Retinal pigment epithelial cell (primary cell): Measurements from ENCODE around the gene TWF2.

Source experiments
- DNase-seq: peaks from one replicate; pipeline ENCODE4 v3.0.0-alpha.2; 2010; ENCODE audit warnings: low read depth
- H3K4me3 ChIP-seq: 2 replicates; pipeline ENCODE4 v1.5.1; 2011; ENCODE audit warnings: mild to moderate bottlenecking, low read length, control low read depth, moderate library complexity
- TF ChIP-seq, protein P1 (sequence below): conservative IDR thresholded peaks from 2 replicates; pipeline ENCODE4 v1.5.1; 2011; ENCODE audit warnings: low read depth, low read length, control low read depth, inconsistent platforms

TWF2 gene

DNA sequence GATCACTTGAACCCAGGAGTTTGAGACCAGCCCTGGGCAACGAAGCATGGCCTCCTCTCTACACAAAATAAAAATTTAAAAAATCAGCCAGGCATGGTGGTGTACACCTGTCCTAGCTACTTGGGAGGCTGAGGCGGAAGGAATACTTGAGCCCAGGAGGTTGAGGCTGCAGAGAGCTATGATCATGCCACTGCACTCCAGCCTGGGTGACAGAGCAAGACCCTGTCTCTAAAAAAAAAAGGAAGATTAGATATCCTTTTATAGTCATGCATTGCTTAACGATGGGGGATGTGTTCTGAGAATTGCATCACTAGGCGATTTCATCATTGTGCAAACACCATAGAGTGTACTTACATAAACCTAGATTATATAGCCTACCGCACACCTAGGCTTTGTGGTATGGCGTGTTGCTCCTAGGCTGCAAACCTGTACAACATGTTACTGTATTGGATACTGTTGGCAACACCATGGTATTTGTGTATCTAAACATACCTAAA is 28.4 kb downstream of the TWF2 start:
- DNase-seq, result no peak
- no peak overlapping the region for H3K4me3 ChIP-seq
- TF ChIP-seq, protein P1, sequence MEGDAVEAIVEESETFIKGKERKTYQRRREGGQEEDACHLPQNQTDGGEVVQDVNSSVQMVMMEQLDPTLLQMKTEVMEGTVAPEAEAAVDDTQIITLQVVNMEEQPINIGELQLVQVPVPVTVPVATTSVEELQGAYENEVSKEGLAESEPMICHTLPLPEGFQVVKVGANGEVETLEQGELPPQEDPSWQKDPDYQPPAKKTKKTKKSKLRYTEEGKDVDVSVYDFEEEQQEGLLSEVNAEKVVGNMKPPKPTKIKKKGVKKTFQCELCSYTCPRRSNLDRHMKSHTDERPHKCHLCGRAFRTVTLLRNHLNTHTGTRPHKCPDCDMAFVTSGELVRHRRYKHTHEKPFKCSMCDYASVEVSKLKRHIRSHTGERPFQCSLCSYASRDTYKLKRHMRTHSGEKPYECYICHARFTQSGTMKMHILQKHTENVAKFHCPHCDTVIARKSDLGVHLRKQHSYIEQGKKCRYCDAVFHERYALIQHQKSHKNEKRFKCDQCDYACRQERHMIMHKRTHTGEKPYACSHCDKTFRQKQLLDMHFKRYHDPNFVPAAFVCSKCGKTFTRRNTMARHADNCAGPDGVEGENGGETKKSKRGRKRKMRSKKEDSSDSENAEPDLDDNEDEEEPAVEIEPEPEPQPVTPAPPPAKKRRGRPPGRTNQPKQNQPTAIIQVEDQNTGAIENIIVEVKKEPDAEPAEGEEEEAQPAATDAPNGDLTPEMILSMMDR, result no peak

DNA sequence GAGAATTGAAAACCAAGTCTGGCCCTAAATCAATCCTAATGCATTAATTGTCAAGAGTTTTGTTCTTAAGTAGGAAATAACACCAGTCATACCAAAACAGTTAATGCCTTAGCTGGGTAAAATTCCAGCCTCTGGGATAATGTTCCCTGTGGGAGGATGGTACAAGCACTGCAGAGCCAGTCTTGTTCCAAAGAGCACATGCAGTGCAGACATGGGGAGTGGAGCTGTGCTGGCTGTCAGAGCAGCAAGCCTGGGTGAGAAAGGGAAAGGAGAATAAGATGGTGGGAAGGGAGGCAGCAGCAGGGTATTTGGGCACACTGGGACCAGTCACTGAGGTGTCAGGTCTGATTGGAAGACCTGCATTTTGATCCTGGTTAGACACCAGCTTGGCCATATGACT is 28.9 kb downstream of the TWF2 start:
- TF ChIP-seq, protein P1, result no peak
- no peak overlapping the region for H3K4me3 ChIP-seq
- no peak for DNase-seq

DNA sequence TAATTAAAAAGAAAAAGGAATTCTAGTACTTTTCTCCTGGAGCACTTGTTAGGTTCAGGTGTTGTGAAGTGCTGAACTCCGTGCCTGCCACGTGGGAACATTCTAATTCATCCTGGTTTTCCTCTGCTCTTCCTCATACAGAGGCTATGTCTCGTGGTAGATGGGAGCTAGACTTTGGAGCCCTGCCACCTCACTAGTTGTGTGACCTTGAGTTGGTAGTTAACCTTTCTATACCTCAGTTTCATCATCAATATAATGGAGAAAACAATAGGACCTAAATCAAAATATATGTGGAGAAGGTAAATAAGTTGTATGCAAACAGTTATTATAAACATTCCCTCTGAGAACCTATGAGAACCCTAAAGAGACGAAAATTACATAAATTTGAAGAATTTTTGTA is 30.4 kb downstream of the TWF2 start:
- TF ChIP-seq, protein P1, result no peak
- DNase-seq, result no peak
- H3K4me3 ChIP-seq, result no peak overlapping the region

DNA sequence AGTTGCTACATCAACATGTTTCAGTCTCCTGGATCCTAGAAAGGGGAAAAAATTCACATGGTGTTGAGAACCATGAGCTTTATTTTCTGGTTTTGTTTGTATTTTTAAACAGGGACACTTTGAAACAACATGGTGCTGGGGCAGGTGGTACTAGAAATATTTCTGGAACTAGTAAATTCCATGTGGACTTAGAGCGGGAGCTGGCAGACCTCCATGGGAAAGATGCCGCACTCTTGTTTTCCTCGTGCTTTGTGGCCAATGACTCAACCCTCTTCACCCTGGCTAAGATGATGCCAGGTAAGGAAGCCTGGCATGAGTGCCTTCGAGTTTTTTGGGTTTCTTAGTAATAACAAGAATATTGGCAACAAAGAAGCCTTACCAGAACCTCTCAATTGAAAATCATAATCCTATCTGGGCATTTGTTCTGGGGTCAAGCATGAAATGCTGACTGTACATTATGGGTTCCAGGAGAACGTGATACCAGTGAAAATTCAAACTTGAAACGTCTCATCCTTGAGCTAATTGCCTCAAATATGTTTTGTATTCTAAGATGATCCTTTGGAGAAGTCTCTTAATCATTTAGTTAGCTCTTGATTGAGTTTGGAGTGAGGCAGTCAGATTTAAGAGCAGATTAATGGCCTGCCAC is 33.1 kb downstream of the TWF2 start:
- TF ChIP-seq, protein P1, result no peak
- DNase-seq, result peak; percentile 22
- H3K4me3 ChIP-seq, result no peak overlapping the region

DNA sequence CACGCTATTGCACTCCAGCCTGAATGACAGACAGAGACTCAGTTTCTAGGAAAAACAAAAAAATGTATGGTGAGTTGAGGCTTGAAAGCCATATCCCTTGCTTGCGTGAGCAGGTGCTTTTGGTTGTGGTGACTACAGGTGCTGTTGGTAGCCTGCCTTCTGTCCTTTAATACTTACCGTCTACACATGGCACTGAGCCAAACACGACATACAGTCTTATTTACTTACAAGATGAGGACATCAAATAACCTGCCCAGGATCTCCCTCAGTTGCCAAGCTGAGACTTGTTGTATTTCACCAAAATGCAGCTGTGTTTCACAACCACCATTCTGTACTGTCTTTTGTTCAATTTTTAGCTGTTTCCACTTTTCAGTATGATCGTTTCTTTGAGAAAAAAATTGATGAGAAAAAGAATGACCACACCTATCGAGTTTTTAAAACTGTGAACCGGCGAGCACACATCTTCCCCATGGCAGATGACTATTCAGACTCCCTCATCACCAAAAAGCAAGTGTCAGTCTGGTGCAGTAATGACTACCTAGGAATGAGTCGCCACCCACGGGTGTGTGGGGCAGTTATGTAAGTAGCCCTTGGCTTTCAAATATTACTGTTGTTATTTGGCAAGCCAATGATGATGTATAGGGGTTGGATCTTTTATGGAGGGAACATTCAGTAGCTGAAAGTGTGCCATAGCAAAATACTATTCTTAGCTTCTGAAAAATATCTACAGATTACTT is 34.5 kb downstream of the TWF2 start:
- no peak for DNase-seq
- TF ChIP-seq, protein P1, result no peak
- no peak overlapping the region for H3K4me3 ChIP-seq

DNA sequence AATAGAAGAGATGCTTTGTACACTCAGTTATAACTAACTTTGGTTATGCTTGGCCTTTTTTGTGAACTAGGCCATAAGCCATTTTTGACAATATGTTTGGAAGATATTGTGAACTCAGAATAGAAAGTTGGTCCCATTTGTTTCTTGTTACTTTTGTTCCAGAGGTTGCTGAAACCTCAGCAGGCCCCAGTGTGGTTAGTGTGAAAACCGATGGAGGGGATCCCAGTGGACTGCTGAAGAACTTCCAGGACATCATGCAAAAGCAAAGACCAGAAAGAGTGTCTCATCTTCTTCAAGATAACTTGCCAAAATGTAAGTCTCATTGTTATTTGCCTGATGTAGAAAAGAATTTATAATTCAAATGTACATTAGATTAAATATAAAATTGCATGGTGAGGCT is 35.3 kb downstream of the TWF2 start:
- TF ChIP-seq, protein P1, result no peak

More for the DNA sequence above, 35.3 kb downstream of the TWF2 start:
- no peak for DNase-seq
- no peak overlapping the region for H3K4me3 ChIP-seq
